H9 (cell line): ENCODE measurements around the gene TNRC18. TPM values are rescaled to one million over a fixed set of nuclear protein-coding genes. Genes with fewer than 3 reads are reported as not detected.
"Not testable (repeated sequence)": the region's sequence is repeated elsewhere in the genome, so short reads cannot be mapped to it uniquely, and the experiment has no call there.

Experiments
- DNase-seq: peaks from one replicate; pipeline ENCODE4 v3.0.0-alpha.2; 2017
- H2AFZ ChIP-seq: one replicate; pipeline ENCODE4 v1.6.1; 2013; ENCODE audit warnings: mild to moderate bottlenecking, low read length, control low read depth, moderate library complexity
- H2AK5ac ChIP-seq: 2 replicates; pipeline ENCODE4 v1.6.1; 2013; ENCODE audit warnings: low read length, control low read depth, mixed read lengths; ENCODE audit not compliant: insufficient read length
- H2BK120ac ChIP-seq: one replicate; pipeline ENCODE4 v1.6.1; 2013; ENCODE audit warnings: low read depth, mild to moderate bottlenecking, low read length, control low read depth, inconsistent platforms; ENCODE audit not compliant: poor library complexity, severe bottlenecking
- H2BK12ac ChIP-seq: 2 replicates; pipeline ENCODE4 v1.6.1; 2013; ENCODE audit warnings: low read length, control low read depth, mixed read lengths, low read depth; ENCODE audit not compliant: insufficient read length
- H2BK15ac ChIP-seq: 2 replicates; pipeline ENCODE4 v1.6.1; 2013; ENCODE audit warnings: low read depth, low read length, control low read depth
- H2BK20ac ChIP-seq: one replicate; pipeline ENCODE4 v1.6.1; 2013; ENCODE audit warnings: low read depth, mild to moderate bottlenecking, low read length, control low read depth, inconsistent platforms; ENCODE audit not compliant: poor library complexity, severe bottlenecking
- H2BK5ac ChIP-seq: 2 replicates; pipeline ENCODE4 v1.6.1; 2013; ENCODE audit warnings: low read length, control low read depth, mixed read lengths; ENCODE audit not compliant: insufficient read length
- H3K14ac ChIP-seq: 2 replicates; pipeline ENCODE4 v1.6.1; 2013; ENCODE audit warnings: low read length, control low read depth; ENCODE audit not compliant: insufficient read depth
- H3K18ac ChIP-seq: 2 replicates; pipeline ENCODE4 v1.6.1; 2013; ENCODE audit warnings: low read depth, mild to moderate bottlenecking, mixed read lengths, low read length, control low read depth; ENCODE audit not compliant: insufficient read length
- H3K23ac ChIP-seq: 2 replicates; pipeline ENCODE4 v1.6.1; 2013; ENCODE audit warnings: low read length, control low read depth, mixed read lengths, low read depth; ENCODE audit not compliant: insufficient read length
- H3K23me2 ChIP-seq: 2 replicates; pipeline ENCODE4 v1.6.1; 2013; ENCODE audit warnings: low read depth, mild to moderate bottlenecking, mixed read lengths, low read length, control low read depth; ENCODE audit not compliant: insufficient read length, poor library complexity, severe bottlenecking
- H3K27ac ChIP-seq: 2 replicates; pipeline ENCODE4 v1.5.1; 2013; ENCODE audit warnings: low read length, control low read depth, mixed read lengths, low read depth; ENCODE audit not compliant: insufficient read length
- H3K27me3 ChIP-seq: 2 replicates; pipeline ENCODE4 v1.6.1; 2013; ENCODE audit warnings: low read length, control low read depth, inconsistent platforms; ENCODE audit not compliant: insufficient read depth
- H3K4ac ChIP-seq: 2 replicates; pipeline ENCODE4 v1.6.1; 2013; ENCODE audit warnings: low read depth, mild to moderate bottlenecking, control low read depth, inconsistent platforms, low read length, moderate library complexity
- H3K4me1 ChIP-seq: 2 replicates; pipeline ENCODE4 v1.6.1; 2013; ENCODE audit warnings: low read length, control low read depth, inconsistent platforms; ENCODE audit not compliant: insufficient read depth
- H3K4me2 ChIP-seq: 2 replicates; pipeline ENCODE4 v1.6.1; 2013; ENCODE audit warnings: low read length, control low read depth, mixed read lengths; ENCODE audit not compliant: insufficient read length, insufficient read depth
- H3K56ac ChIP-seq: 2 replicates; pipeline ENCODE4 v1.6.1; 2013; ENCODE audit warnings: low read depth, mild to moderate bottlenecking, mixed read lengths, low read length, control low read depth; ENCODE audit not compliant: insufficient read length
- H3K79me1 ChIP-seq: 2 replicates; pipeline ENCODE4 v1.6.1; 2013; ENCODE audit warnings: low read depth, mild to moderate bottlenecking, moderate library complexity, low read length, control low read depth, inconsistent platforms; ENCODE audit not compliant: insufficient read depth, poor library complexity, severe bottlenecking
- H3K79me2 ChIP-seq: 2 replicates; pipeline ENCODE4 v1.6.1; 2013; ENCODE audit warnings: low read length, control low read depth, inconsistent platforms; ENCODE audit not compliant: insufficient read depth
- H3K9ac ChIP-seq: 2 replicates; pipeline ENCODE4 v1.6.1; 2013; ENCODE audit warnings: low read length, control low read depth, mixed read lengths; ENCODE audit not compliant: insufficient read length; ENCODE audit errors: extremely low read depth
- H3K9me3 ChIP-seq: one replicate; pipeline ENCODE4 v1.6.1; 2013; ENCODE audit warnings: low read depth, low read length, inconsistent platforms; ENCODE audit not compliant: control insufficient read depth
- H3T11ph ChIP-seq: one replicate; pipeline ENCODE4 v1.6.1; 2013; ENCODE audit warnings: mild to moderate bottlenecking, low read length, control low read depth, inconsistent platforms
- H4K20me1 ChIP-seq: one replicate; pipeline ENCODE4 v1.6.1; 2013; ENCODE audit not compliant: control insufficient read depth, insufficient read length, insufficient read depth
- H4K5ac ChIP-seq: 2 replicates; pipeline ENCODE4 v1.6.1; 2013; ENCODE audit warnings: low read depth, mild to moderate bottlenecking, mixed read lengths, low read length, control low read depth; ENCODE audit not compliant: insufficient read length
- H4K8ac ChIP-seq: replicated peaks from 2 replicates; pipeline ENCODE4 v1.6.1; 2013; ENCODE audit warnings: low read length, control low read depth, mixed read lengths, low read depth; ENCODE audit not compliant: insufficient read length
- H4K91ac ChIP-seq: 2 replicates; pipeline ENCODE4 v1.6.1; 2013; ENCODE audit warnings: low read depth, mild to moderate bottlenecking, moderate library complexity, mixed read lengths, low read length, control low read depth; ENCODE audit not compliant: insufficient read length
- H3K27ac Mint-ChIP-seq, 3 experiments: 2 replicates in 2 of 3; 3 replicates in 1 of 3; pipeline ENCODE4 v1.8.0; 2020 to 2021; ENCODE audit warnings: mixed read lengths in 3 of 3, mild to moderate bottlenecking in 1 of 3, moderate library complexity in 1 of 3
- H3K27me3 Mint-ChIP-seq: 2 replicates; pipeline ENCODE4 v1.8.0; 2021; ENCODE audit warnings: low read depth, mild to moderate bottlenecking, moderate library complexity, mixed read lengths
- H3K36me3 Mint-ChIP-seq, 3 experiments: 2 replicates in 2 of 3; 3 replicates in 1 of 3; pipeline ENCODE4 v1.8.0; 2020 to 2021; ENCODE audit warnings: low read depth in 3 of 3, mixed read lengths in 3 of 3; ENCODE audit not compliant: insufficient read depth in 1 of 3
- H3K4me1 Mint-ChIP-seq, 2 experiments: 2 replicates each; pipeline ENCODE4 v1.8.0; 2020; ENCODE audit warnings: mixed read lengths in 2 of 2
- H3K4me3 Mint-ChIP-seq, 2 experiments: 2 replicates in 1 of 2; 3 replicates in 1 of 2; pipeline ENCODE4 v1.8.0; 2020 to 2021; ENCODE audit warnings: mild to moderate bottlenecking in 2 of 2, mixed read lengths in 2 of 2, moderate library complexity in 1 of 2
- H3K9me3 Mint-ChIP-seq, 2 experiments: 2 replicates in 1 of 2; 3 replicates in 1 of 2; pipeline ENCODE4 v1.8.0; 2020; ENCODE audit warnings: mild to moderate bottlenecking in 2 of 2, mixed read lengths in 2 of 2, moderate library complexity in 1 of 2
- CTCF ChIP-seq: fragments of 200-600 bp; sonication (generic); conservative IDR thresholded peaks from 3 replicates; pipeline ENCODE4 v1.8.0; 2021; ENCODE audit warnings: antibody characterized with exemption, mild to moderate bottlenecking
- WGBS: extraction: QIAGEN DNeasy Blood & Tissue Kit; methylation state at CpG from one replicate; pipeline ENCODE4 v1.1.7; 2013; ENCODE audit warnings: missing lambda C conversion rate, low lambda C conversion rate, mixed read lengths; ENCODE audit not compliant: insufficient read length; ENCODE audit errors: extremely low coverage; 5-methylcytosine and 5-hydroxymethylcytosine counted together
- total RNA-seq: library from RNA; stranded (reverse); gene quantifications from 2 replicates; pipeline ENCODE4 v1.2.1, GENCODE V29; 2021

TNRC18 gene
- total RNA-seq, 1 experiment from 2014 or later: 21.2 TPM

GRCh38 chr7:5472432-5473315, 49.0 kb upstream of the TNRC18 start:
- peaks cover 4 to 17% of the 10 kb centered on the region in 2 experiments for H3K4me1 Mint-ChIP-seq
- Histone ChIP-seq H2BK120ac (no peak overlapping the region), H3K18ac (no peak overlapping the region), H3K27ac (no peak overlapping the region), H2AK5ac (no peak overlapping the region), H2AFZ (no peak overlapping the region), H2BK20ac (no peak overlapping the region), H3K4me1 (peaks cover 3% of the 10 kb centered on the region; the same call in 1 of the 2 replicates), H3K56ac (no peak overlapping the region), H3K23me2 (no peaks in the 10 kb centered on the region), H2BK5ac (no peak overlapping the region), H4K8ac (no peak overlapping the region), H3K23ac (no peak overlapping the region), H3K79me1 (no peaks in the 10 kb centered on the region), H3K14ac (no peak overlapping the region), H3K9ac (no peak overlapping the region), H2BK15ac (no peak overlapping the region), H4K91ac (no peak overlapping the region), H3K9me3 (no peaks in the 10 kb centered on the region), H3T11ph (no peak overlapping the region), H2BK12ac (no peak overlapping the region), H3K4ac (no peak overlapping the region), H4K20me1 (no peaks in the 10 kb centered on the region), H4K5ac (no peak overlapping the region), H3K4me2 (no peak overlapping the region), H3K27me3 (no peaks in the 10 kb centered on the region), H3K79me2 (no peaks in the 10 kb centered on the region)
- WGBS: no CpG with 5 or more reads among the region's 20 CpGs
- no peak for TF ChIP-seq CTCF
- H3K36me3 Mint-ChIP-seq: peaks cover 0 to 10% (median 9%) of the 10 kb centered on the region in 3 experiments; a peak in 3 of 7 replicates
- H3K4me3 Mint-ChIP-seq: no peak overlapping the region
- no peak for DNase-seq
- no peaks in the 10 kb centered on the region for H3K27me3 Mint-ChIP-seq
- H3K9me3 Mint-ChIP-seq: no peaks in the 10 kb centered on the region
- peak overlapping the region in 1 of 3 experiments; percentile 70; a peak in 3 of 7 replicates for H3K27ac Mint-ChIP-seq

GRCh38 chr7:5471623-5472022, 48.0 kb upstream of the TNRC18 start:
- not testable (repeated sequence) for H3K27ac ChIP-seq, H2BK20ac ChIP-seq, H3K23me2 ChIP-seq, H3K27ac Mint-ChIP-seq, H4K20me1 ChIP-seq, H2BK15ac ChIP-seq, H3K4me1 Mint-ChIP-seq, H3K27me3 ChIP-seq, H3K79me2 ChIP-seq, H3K9me3 Mint-ChIP-seq, H4K5ac ChIP-seq, H3K79me1 ChIP-seq, H2BK12ac ChIP-seq, H3K14ac ChIP-seq, H2BK5ac ChIP-seq, H3K36me3 Mint-ChIP-seq, H4K91ac ChIP-seq, H2AFZ ChIP-seq, DNase-seq, H3K4me2 ChIP-seq, H3K18ac ChIP-seq, H3K4ac ChIP-seq, H2AK5ac ChIP-seq, H2BK120ac ChIP-seq, H4K8ac ChIP-seq, H3K23ac ChIP-seq, H3K9ac ChIP-seq, H3K9me3 ChIP-seq, H3K4me1 ChIP-seq, H3T11ph ChIP-seq, H3K56ac ChIP-seq, H3K4me3 Mint-ChIP-seq, H3K27me3 Mint-ChIP-seq
- no CpG with 5 or more reads among the region's 14 CpGs for WGBS
